Gastroesophageal sphincter (tissue), 4 donors: ENCODE data around the gene RNF34. TPM values are rescaled to one million over a fixed set of nuclear protein-coding genes. Genes with fewer than 3 reads are reported as not detected.

ENCODE experiments used
- ATAC-seq: fragments of 150-250 bp; one replicate; pipeline ENCODE4 v1.9.1; 2016; ENCODE audit warnings: mild to moderate bottlenecking, moderate library complexity
- H3K27ac ChIP-seq, 4 donors: fragments of 200-600 bp; sonication (generic) in 3 of 4; 1 replicate in 3 of 4; 2 replicates in 1 of 4; pipeline ENCODE4 v1.5.1; 2016 to 2019
- H3K27me3 ChIP-seq: fragments of 200-600 bp; sonication (generic); one replicate; pipeline ENCODE4 v1.5.1; 2019
- H3K36me3 ChIP-seq, 2 donors: fragments of 200-600 bp; sonication (generic); one replicate each; pipeline ENCODE4 v1.5.1; 2019; ENCODE audit warnings: control low read depth in 1 of 2
- H3K4me1 ChIP-seq, 3 donors: fragments of 200-600 bp; sonication (generic); 1 replicate in 2 of 3; 2 replicates in 1 of 3; pipeline ENCODE4 v1.5.1; 2016 to 2019; ENCODE audit warnings: control low read depth in 2 of 3
- H3K4me3 ChIP-seq, 2 donors: fragments of 200-600 bp; sonication (generic); one replicate each; pipeline ENCODE4 v1.5.1; 2019; ENCODE audit warnings: mild to moderate bottlenecking in 1 of 2, moderate library complexity in 1 of 2
- H3K9me3 ChIP-seq, 3 donors: fragments of 200-600 bp; sonication (generic); one replicate each; pipeline ENCODE4 v1.5.1; 2017 to 2019; ENCODE audit warnings: control low read depth in 2 of 3
- CTCF ChIP-seq, 4 experiments: fragments of 200-600 bp in 2 of 4; fragments of 450-650 bp in 2 of 4; sonication (generic) in 1 of 4; IDR thresholded peaks; one replicate each; pipeline ENCODE4 v1.5.1; 2017 to 2019; ENCODE audit warnings: antibody characterized with exemption in 4 of 4, mild to moderate bottlenecking in 2 of 4, moderate library complexity in 2 of 4
- EP300 ChIP-seq: sonication (generic); formaldehyde crosslinking; IDR thresholded peaks from one replicate; pipeline ENCODE4 v1.6.1; 2017; ENCODE audit warnings: antibody characterized with exemption, mild to moderate bottlenecking
- POLR2A ChIP-seq, 2 donors: fragments of 450-650 bp; IDR thresholded peaks; one replicate each; pipeline ENCODE4 v1.6.1; 2017; ENCODE audit warnings: antibody characterized with exemption in 2 of 2, mild to moderate bottlenecking in 2 of 2, moderate library complexity in 1 of 2
- POLR2AphosphoS5 ChIP-seq: sonication (generic); formaldehyde crosslinking; IDR thresholded peaks from one replicate; pipeline ENCODE4 v1.6.1; 2017; ENCODE audit warnings: antibody characterized with exemption
- WGBS, 2 donors: methylation state at CpG; one replicate each; pipeline ENCODE4 v1.1.5; 2018; ENCODE audit warnings: low coverage in 1 of 2; 5-methylcytosine and 5-hydroxymethylcytosine counted together
- total RNA-seq, 4 donors: library from RNA; depleted of rRNA; stranded (reverse); fragments of >200 nt; gene quantifications; one replicate each; pipeline ENCODE4 v1.1.0, GENCODE V29; 2016

The RNF34 gene
- total RNA-seq, 4 donors from 2014 or later = 42.5 to 76.0 (median 56.3) TPM

DNA sequence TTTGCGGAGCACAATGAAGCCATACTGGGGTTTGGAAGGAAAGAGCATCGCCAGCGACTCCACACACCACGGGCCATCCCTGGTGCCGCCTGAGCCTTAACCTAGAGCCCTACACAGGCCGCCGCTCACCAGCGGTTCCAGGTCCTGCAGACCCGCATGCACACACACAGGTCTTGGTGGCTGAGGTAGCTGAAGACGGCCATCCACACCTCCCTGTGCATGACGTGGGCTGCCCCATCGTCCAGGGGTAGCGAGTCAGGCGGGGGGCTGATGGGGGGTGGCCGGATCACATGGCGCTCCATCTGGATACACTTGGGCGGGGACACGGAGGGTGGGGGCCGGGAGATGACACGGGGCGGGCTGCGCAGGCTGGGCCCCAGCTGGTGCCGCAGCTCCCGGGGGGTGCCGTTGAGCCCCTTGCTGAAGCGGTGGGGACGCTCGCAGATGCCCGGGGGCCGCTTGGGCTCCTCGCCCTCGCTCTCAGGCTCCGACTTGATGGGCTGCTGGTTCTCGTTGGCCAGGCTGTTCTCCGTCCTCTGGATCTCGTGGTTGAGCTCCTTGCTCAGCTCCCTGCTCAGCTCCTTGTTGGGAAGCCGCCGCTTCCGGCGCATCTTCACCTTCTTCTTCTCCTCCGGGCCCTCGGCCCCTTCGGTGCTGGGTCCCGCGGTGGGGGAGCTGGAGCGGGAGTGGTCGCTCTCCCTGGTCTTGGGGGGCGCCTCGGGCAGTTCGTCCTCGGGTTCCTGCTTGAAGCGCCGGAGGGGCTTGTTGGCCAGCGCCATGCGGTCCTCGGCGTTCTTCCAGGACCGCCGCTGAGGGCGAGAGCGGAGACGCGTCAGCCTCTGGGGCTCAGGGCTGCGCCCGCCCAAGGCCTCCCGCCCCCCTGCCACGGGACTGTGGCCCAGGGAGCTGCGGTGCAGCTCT is 42.4 kb downstream of the RNF34 start:
- Histone ChIP-seq H3K4me3 (no peak overlapping the region), H3K9me3 (no peaks in the 10 kb centered on the region), H3K27ac (no peak overlapping the region), H3K27me3 (no peaks in the 10 kb centered on the region), H3K36me3 (peaks cover 0 to 71% of the 10 kb centered on the region in 2 donors), H3K4me1 (peaks cover 0 to 18% (median 7%) of the 10 kb centered on the region in 3 donors)
- ATAC-seq = no peak
- TF ChIP-seq EP300 = no peak
- no peak for TF ChIP-seq POLR2AphosphoS5
- no peak for TF ChIP-seq CTCF (IDR thresholded peaks at IDR 0.05)
- TF ChIP-seq POLR2A (IDR thresholded peaks at IDR 0.05) = no peak
- WGBS, 2 donors = 93 to 100% methylated on average over 2 to 19 of the region's 68 CpGs

GRCh38 chr12:121443193-121443870 is 43.4 kb downstream of the RNF34 start:
- ATAC-seq = peak; percentile 95
- H3K36me3 ChIP-seq = peaks cover 0 to 62% of the 10 kb centered on the region in 2 donors
- no CpG with 5 or more reads among the region's 20 CpGs for WGBS, 2 donors

GRCh38 chr12:121443911-121444841 is 44.3 kb downstream of the RNF34 start:
- ATAC-seq = no peak
- H3K27ac ChIP-seq = peak overlapping the region in 2 of 4 donors; percentile 9 to 27
- 81 to 88% methylated on average over 8 to 20 of the region's 45 CpGs for WGBS, 2 donors

More at GRCh38 chr12:121443193-121443870, 43.4 kb downstream of the RNF34 start:
- H3K9me3 ChIP-seq = no peaks in the 10 kb centered on the region
- H3K4me3 ChIP-seq = no peak overlapping the region
- TF ChIP-seq EP300 (no peak), CTCF (IDR thresholded peaks at IDR 0.05) (peak in 3 of 4 experiments; percentile 88 to 96 (median 88)), POLR2AphosphoS5 (peak; percentile 19)
- H3K27me3 ChIP-seq = no peaks in the 10 kb centered on the region
- peak overlapping the region in 2 of 4 donors; percentile 9 to 27 for H3K27ac ChIP-seq
- H3K4me1 ChIP-seq = peaks cover 0 to 18% (median 7%) of the 10 kb centered on the region in 3 donors

More at GRCh38 chr12:121443911-121444841, 44.3 kb downstream of the RNF34 start:
- Histone ChIP-seq H3K27me3 (no peaks in the 10 kb centered on the region), H3K36me3 (peaks cover 0 to 53% of the 10 kb centered on the region in 2 donors), H3K9me3 (no peaks in the 10 kb centered on the region), H3K4me3 (no peak overlapping the region), H3K4me1 (peaks cover 0 to 18% (median 7%) of the 10 kb centered on the region in 3 donors)
- TF ChIP-seq POLR2AphosphoS5 (no peak), CTCF (IDR thresholded peaks at IDR 0.05) (no peak), EP300 (no peak), POLR2A (IDR thresholded peaks at IDR 0.05) (no peak)
